Measurements from ENCODE around the gene GRHL1. TPM values are rescaled to one million over a fixed set of nuclear protein-coding genes. Genes with fewer than 3 reads are reported as not detected.

The GRHL1 gene
- total and polyA plus RNA-seq, 9 of the 15 experiments (the other 6 are each of a cell fraction or from before 2014, with no cell fraction given): 1.7 to 6.1 (median 4.7) TPM

DNA sequence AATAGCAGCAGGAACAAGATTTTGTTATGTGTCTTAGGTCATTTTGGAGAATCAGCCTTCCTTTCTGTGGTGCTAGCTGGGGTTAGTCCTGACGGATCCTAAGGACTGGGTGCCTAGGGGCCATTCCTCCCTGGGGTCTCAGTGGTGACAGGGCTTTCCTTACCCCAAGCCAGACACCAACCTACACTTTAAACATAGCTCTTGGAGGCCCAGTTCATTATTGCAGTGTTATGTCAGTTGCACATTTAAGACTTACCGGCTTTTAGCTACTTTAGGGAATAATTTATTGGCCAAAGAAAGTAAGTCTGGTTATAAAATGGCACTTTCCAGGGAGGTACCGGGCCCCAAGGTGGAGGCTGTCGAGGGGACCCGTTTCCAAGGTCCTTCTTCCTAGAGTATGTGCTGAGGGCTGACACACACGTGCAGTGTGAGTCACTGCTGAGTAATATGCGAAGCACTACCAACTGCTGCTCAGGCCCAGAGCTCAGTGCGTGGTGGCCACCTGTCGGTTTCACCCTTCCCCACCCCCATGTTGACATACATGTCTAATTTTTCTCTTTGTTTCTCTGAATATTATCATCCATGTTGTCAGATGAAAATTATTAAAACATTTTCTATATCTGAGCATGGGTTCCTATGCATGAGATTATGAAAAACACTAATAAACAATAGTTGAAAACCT, 37.0 kb upstream of the GRHL1 start:
- intact Hi-C loops (cut with micrococcal nuclease) (loop anchor here (1.0 kb wide), 3 partner anchors 70 to 115 kb away; no protein-coding TSS in a partner anchor), in situ Hi-C loops (cut with MboI) (no loop called here)
- H4K20me1 ChIP-seq (replicated peaks; ENCODE audit: control insufficient read depth, insufficient read depth, low read length): no peaks in the 10 kb centered on the region
- H3K4me3 ChIP-seq: no peak overlapping the region
- ChIA-PET CTCF (ENCODE audit: low intra/inter-chr PET ratio) (interaction anchor here (0.8 to 2.2 kb wide), 3 partner anchors 101 to 155 kb away, joined by 3 to 14 read pairs (median 11); no protein-coding TSS in a partner anchor), POLR2A (interaction anchor here (0.8 to 2.0 kb wide), 7 partner anchors 11 to 138 kb away, joined by 3 to 10 read pairs (median 4); partner anchors contain the start of gene TAF1B)
- ATAC-seq (peak; percentile 99), FAIRE-seq (peak; percentile 89), DNase-seq (ENCODE audit: extremely low read depth in 1 of 4, low spot score in 3 of 4) (peak; percentile 34 to 81 (median 52))
- H3K9me3 ChIP-seq (replicated peaks; ENCODE audit: control insufficient read depth, insufficient read depth, low read depth, low read length): no peaks in the 10 kb centered on the region
- peak overlapping the region; percentile 19 to 38; a peak in 1 of 4 replicates for H3K9ac ChIP-seq (ENCODE audit: insufficient read depth in 1 of 2, low read depth in 2 of 2, low read length in 2 of 2)
- peaks cover 44% of the 10 kb centered on the region for H3K36me3 ChIP-seq (ENCODE audit: control insufficient read depth, insufficient read depth, low read length)
- H2AFZ ChIP-seq (ENCODE audit: low read depth, low read length): peak overlapping the region; percentile 54; the same call in 1 of the 2 replicates
- no peaks in the 10 kb centered on the region for H3K27me3 ChIP-seq (ENCODE audit: control insufficient read depth in 2 of 2, insufficient read depth in 2 of 2, low read length in 2 of 2)
- WGBS (ENCODE audit: insufficient coverage, low coverage, missing lambda C conversion rate): 17% methylated on average over 9 of the region's 9 CpGs
- H3K79me2 ChIP-seq (ENCODE audit: control insufficient read depth, insufficient read depth, low read length): no peaks in the 10 kb centered on the region
- BruUV-seq (replicated peaks): no TSS peak
- peak overlapping the region; percentile 43; the same call in 2 of the 3 replicates for H3K27ac ChIP-seq (ENCODE audit: extremely low read depth, low read depth, low read length)
- H3K4me2 ChIP-seq (ENCODE audit: insufficient read depth, low read length): no peak overlapping the region
- H3K9me1 ChIP-seq (ENCODE audit: control insufficient read depth, insufficient read depth, low read length): no peaks in the 10 kb centered on the region
- H3K4me1 ChIP-seq (replicated peaks in 1 of 2; ENCODE audit: control insufficient read depth in 2 of 2, insufficient read depth in 2 of 2, low read length in 2 of 2): peaks cover 0 to 8% of the 10 kb centered on the region in 2 experiments; a peak in 3 of 5 replicates
- TF ChIP-seq HES1 (IDR thresholded peaks at IDR 0.05; ENCODE audit: low read depth) (no peak), HNRNPL (IDR thresholded peaks at IDR 0.05; ENCODE audit: low read depth, low read length) (no peak), FOXK2 (conservative IDR thresholded peaks at IDR 0.05 in 1 of 2, IDR thresholded peaks at IDR 0.05 in 1 of 2; ENCODE audit: low read depth in 2 of 2) (peak; percentile 93 to 95), NFE2 (IDR thresholded peaks at IDR 0.05; ENCODE audit: low read depth) (peak; percentile 70), NCOA2 (IDR thresholded peaks at IDR 0.05; ENCODE audit: partially characterized antibody in 2 of 2) (no peak), KDM4B (IDR thresholded peaks at IDR 0.05; ENCODE audit: borderline replicate concordance in 2 of 2, low read depth in 1 of 2) (no peak), MITF (IDR thresholded peaks at IDR 0.05) (peak; percentile 84), BCOR (IDR thresholded peaks at IDR 0.05) (no peak; the same call in 1 of the 2 replicates), ZNF561 (CRISPR knock-in tag; conservative IDR thresholded peaks at IDR 0.05) (no peak), COPS2 (conservative IDR thresholded peaks at IDR 0.05) (no peak), RBBP5 (IDR thresholded peaks at IDR 0.05; ENCODE audit: borderline replicate concordance, insufficient read depth, low read length, poor library complexity, severe bottlenecking) (no peak), FOXA1 (IDR thresholded peaks at IDR 0.05; ENCODE audit: borderline replicate concordance) (no peak), RBM14 (IDR thresholded peaks at IDR 0.05; ENCODE audit: borderline replicate concordance, insufficient read depth, low read depth, low read length) (no peak), ZNF436 (CRISPR knock-in tag; IDR thresholded peaks at IDR 0.05) (no peak), DDX20 (tag; IDR thresholded peaks at IDR 0.05; ENCODE audit: low read depth) (no peak), PURB (CRISPR knock-in tag; IDR thresholded peaks at IDR 0.05; ENCODE audit: low read depth) (no peak), PPARD (CRISPR knock-in tag; IDR thresholded peaks at IDR 0.05) (no peak), ILF3 (IDR thresholded peaks at IDR 0.05; ENCODE audit: borderline replicate concordance) (no peak), SMAD3 (CRISPR knock-in tag; conservative IDR thresholded peaks at IDR 0.05) (no peak)
- TF ChIP-seq, protein P1, sequence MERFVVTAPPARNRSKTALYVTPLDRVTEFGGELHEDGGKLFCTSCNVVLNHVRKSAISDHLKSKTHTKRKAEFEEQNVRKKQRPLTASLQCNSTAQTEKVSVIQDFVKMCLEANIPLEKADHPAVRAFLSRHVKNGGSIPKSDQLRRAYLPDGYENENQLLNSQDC (CRISPR knock-in tag; IDR thresholded peaks at IDR 0.05): no peak

All from K562 (cell line).